DMS114 treated with DMSO at 0.1 percent for 48 hours (cell line): Measurements from ENCODE around the gene SYNE3.

Source experiments
- DNase-seq: peaks from one replicate; lab custom pipeline; 2025; ENCODE audit not compliant: unreplicated experiment; lab: John Stamatoyannopoulos, UW

Gene SYNE3

DNA sequence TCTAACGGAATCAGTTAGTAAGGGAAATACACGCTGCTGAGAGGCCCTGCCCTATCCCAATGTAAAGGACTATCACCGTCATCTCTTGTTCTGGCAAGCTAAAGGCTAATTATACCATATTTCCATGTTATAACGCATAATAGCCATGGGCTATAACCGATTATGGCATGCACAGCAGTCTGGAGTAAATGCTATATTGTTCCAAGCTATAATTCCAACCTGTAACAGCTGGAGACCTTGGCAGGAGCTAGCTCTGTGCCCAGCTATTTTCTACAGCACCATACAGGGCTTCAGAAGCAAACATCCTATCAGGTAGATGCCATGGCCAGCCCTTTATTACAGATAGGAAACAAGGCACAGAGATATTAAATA is 26.3 kb downstream of the SYNE3 start:
- no peak for DNase-seq

DNA sequence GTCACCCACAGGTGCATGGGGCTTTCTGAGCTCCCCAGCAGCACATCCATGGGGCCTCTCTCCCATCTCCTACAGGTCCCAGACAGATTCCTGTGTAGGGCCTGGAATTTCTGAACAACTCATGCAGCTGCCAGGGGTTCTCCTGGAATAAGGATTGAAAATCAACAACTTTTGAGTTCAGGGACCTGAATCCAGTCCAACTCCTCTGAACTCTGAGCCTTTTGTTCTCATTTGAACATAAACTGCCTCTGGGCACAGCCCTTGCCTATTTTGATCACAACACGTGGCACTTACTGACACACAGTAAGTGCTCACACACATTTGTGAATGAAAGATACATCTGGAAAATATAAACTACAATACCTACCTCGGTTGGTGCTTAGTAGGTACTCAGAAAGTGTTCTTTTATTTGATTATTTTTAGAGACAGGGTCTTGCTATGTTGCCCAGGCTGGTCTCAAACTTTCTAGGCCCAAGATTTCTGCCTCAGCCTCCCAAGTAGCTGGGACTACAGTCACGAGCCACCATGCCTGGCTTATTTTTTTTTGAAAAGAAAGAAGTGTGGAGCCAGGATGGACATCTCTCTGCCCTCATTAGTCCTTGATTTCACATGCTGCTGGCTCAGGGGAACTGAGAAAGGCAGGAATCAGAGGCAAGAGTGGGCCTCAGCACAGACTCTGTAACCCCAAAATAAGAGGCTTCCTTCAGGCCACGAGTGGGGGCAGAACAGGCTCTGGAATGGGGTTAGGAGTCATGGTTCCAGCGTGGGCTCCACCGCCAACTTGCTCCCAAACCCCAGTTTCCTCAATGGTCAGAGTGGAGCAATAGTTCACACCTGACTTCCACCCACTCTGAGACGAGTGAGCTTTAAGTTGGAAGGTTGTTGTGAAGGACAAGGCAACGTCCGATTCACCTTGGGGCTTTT is 27.0 kb downstream of the SYNE3 start:
- DNase-seq, result no peak

DNA sequence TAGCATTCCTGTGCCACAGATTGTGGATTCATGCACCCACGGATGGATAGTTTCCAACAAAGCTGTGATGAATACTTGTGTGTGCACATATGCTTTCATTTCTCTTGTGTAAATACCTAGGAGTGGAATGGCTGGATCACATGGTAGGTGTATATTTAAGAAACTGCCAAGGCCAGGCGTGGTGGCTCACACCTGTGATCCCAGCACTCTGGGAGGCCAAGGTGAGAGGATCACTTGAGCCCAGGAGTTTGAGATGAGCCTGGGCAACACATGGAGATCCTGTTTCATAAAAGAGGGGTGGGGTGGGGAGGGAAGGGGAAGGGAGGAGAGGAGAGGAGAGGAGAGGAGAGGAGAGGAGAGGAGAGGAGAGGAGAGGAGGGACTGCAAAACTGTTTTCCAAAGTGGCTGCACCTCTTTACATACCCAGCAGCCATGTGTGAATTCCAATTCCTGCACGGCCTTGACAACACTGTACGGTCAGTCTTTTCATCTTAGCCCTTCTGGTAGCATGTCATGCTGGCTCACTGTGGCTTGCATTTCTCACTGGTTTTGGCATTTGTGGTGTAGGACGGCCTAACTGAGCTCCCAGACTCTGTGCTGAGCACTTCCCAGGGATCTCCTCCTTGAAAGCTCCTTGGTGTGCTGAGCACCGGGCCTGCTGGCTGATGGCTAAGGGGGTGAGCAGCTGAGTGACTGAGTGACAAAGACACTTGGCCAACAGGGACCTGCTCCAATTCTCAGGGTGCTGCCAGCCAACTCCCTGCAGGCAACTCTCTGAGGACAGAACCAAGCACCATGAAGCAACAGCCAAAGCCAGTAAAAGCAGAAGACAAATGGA is 27.9 kb downstream of the SYNE3 start:
- DNase-seq, result no peak

DNA sequence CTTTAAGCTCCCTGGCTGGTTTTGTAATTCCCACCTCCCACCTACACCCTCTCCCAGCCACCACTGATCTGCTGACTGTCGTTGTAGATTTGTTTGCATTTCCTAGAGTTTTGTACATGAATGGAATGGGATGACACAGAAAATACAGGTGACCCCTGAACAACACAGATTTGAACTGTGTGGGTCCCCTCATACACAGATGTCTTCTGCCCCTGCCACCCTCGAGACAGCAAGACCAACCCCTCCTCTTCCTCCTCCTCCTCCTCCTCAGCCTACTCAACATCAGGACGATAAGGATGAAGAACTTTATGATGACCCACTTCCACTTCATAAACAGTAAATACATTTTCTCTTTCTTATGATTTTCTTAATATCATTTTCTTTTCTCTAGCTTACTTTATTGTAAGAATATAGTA is 28.8 kb downstream of the SYNE3 start:
- DNase-seq, result no peak

DNA sequence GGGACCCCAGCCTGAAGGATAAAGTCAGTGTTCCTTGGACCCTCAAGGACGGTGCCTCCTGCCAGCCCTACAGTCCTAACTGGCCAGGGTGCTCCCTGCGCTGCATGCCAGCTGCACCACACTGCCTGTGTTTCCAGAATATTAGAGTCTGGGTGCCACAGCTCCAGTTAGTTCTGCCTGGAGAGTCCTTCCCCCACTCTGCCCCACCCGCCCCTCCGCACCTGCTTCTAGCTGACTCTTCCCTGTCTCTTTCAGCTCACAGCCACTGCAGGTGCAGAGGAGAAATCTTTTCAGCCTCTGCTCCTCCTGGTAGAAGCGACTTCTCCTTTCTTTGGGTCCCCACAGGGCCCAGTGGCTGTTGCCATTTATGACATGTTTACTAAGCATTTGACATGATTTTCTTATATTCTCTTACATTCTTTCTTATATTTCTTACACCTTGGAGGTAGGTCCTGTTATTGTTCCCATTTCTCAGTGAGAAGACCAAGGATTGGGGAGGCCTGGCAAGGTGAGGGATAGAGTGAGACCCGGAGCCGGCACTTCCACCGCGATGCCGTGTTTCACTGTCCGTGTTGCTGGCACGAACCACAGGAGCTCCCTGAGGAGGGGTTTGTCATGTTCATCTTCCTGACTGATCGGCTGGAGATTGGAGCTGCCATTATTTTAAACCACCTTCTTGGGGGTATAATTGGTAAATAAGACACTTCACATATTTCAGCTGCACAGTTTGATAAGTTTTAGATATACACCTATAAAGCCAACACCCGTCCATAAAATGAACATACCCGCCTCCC is 29.4 kb downstream of the SYNE3 start:
- DNase-seq, result no peak

DNA sequence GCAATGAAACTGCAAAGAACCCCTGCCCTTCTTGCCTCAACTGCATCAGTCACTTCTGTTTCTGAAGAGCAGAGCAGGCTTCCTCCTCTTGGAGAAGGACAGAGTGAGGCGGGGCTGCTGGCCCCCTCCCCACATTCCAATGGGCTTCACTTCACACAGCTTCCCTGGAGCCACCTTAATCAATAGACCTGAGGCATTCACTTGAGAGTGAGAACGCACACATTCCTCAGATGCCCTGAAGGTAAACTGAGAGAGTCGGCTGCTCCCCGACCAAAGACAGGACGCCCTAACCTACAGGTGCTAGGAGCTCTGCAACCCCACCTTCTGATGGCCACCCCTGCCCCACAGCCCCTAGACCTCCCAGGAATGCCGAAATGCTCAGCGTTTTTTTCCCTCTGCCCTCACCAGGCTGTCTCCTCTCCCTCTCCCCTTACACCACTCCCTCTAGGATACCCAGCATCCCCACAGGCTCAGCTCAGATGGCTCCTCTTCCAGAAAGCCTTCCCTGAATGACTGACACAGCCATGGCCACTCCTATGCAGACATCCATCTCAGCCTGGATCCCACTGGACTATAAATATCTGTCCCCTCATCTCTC is 31.1 kb downstream of the SYNE3 start:
- no peak for DNase-seq

DNA sequence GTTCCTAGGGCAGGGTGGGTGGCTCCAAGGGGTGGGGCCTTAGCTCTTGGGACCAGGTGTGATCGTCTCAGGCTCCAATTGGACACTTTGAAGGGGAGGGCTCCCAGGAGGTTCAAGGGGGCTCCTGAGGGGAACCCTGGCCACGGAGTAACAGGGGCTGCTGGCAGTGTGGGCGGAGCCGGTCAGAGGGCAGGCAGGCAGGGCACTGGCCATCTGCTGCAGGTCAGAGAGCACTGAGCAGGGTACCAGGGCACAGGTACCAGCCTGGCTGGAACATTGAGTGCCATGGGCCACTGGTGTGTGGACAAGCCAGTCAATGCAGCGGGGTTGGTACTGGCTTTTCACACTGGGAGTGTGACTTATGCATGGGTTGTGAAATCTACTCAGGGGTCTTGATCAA is 32.2 kb downstream of the SYNE3 start:
- no peak for DNase-seq

DNA sequence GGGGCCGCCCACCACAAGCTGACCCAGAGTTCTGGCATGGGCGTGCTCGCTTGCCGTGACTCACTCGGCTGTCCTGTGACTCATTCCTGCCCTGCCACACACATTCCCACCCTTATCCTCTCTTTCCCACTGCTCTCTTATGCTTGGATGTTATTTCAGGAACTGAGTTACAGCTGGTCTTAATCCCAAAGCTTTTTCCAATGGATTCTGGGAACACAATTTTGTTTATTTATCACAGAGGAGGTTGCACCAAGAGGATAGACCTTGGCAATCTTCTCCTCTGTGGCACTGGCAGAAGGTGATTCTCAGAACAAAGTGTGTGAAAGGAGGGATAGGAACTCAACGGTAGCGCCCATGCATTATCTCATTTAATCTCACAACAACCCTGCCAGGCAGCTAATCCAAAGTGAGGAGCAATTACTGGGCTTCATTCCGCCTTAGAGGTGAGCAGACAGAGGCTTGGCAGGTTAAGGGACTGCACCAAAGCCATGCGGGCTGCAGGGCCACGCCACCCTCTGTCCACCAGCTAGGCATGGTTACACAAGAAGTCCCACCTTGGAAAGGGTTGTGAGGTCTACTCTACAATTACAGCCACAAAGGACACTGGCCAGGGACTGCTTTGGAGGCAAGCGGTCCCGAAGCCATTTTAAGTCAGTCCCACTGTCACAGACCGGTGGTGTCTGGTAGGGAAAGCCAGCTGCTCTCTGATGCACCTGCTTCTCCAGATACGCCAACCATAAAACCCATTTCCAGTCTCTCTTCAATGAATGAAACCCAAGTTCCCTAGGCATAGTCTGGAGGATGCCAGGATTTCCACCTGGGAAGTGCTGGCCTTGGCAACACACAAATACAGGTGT is 32.9 kb downstream of the SYNE3 start:
- no peak for DNase-seq

DNA sequence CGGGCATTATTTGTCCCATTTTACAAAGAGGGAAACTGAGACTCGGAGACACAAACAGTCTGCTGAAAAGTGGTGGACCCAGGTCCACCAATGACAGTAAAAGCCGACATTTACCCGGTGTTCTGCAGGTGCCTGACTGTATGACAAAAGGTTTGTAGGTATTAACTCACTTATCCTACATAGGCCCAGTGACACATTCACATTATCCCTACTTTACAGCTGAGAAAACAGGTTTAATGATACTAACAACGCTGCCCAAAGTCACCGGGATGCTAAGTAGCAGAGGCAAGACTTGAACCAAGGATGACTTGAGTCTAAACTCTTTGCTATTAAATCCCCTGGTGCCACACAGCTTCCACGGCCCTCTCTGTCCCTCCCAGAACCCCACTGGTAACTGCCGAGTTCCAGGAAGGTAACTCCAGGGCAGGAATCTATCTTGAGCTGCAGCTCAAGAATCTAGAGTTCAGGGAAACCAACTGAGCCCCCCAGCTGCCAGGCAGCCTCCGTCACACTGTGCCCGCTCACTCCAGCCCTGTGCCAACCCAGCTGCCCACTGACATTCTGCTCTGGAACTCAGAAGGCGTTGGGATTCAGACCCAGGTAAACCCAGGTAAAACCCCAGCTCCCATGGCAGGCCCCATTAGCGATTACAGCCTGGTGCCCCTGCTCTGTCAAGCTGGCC is 33.7 kb downstream of the SYNE3 start:
- DNase-seq, result no peak

DNA sequence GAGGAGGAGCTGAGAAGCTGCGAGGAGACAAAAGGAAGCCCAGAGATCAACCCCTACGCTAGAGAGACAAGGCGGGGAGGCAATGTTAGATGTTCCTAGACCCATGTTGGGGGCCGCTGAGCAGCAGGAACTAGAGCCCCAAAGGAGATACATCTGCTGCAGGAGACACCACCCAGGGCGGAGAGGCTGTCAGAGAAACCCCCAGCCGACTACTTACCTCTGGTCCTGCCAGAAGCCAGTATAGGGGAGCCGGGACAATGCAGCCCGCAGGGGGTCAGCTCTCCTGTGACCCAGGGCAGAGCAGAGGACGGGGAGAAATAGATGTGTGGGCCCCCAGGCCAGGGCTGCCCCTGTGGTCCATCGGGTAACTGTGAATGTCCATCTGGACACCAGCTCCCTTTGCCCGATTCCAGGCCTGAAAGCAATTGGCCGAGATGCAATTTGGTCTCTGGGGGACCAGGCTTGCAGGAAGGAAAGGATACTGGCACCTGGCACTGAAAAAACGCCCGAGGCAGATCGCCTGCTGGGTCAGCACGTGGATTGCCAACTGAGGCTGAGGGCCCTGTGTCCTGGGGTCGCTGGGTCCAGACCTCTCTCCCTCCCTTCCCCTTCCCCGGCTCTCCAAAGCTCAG is 34.9 kb downstream of the SYNE3 start:
- no peak for DNase-seq

DNA sequence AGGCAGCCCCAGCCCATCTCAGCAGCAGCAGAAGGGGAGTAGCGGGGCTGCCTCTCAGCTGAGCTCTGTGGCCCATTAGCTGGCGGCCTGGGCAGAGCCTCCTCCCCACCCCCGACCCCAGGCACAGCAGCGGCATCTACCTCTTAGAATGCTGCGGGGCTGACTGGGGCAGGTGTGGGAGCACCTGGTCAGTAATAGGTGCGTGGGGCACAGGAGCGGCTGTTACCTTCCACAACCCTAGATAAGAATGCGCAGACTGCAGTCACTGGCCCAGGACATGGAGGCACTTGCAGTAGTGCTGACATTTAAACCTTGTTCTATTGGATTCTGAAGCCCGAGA is 35.6 kb downstream of the SYNE3 start:
- no peak for DNase-seq

DNA sequence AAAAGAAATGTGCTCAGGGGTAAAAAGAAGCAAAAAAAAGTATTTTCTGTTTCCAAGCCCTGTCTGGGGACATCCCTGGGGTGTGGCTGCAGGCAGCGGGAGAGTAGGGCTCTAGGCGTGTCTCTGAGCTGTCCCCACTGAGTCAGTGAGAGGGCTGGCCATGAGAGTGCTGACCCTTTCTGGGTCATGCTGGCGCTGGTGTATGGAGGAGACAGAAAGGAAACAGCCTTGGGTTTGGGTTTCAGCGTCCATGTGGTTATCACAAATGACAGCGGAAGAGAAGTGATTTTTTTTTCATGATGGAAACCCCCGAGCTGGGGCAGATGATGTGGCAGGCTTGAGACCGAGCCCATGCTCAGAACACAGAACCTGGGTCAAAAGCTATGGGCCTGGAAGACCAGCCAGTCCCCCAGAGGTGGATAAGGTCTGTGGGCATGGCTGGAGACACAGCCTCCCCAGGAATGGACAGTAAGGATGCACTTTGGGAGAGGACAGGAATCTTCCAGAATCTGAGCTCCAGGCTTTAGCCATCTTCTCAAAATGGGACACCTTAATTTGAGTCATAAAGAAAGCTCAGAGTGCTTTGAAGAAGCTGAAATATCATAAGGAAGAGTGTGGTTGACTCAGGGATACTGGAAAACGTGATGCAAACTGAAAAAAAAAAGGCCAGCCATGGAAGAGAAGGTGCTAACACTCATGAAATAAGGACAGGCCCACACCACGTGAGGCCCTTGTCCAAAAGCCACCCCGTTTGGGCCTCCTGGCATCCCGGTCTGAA is 36.2 kb downstream of the SYNE3 start:
- no peak for DNase-seq

DNA sequence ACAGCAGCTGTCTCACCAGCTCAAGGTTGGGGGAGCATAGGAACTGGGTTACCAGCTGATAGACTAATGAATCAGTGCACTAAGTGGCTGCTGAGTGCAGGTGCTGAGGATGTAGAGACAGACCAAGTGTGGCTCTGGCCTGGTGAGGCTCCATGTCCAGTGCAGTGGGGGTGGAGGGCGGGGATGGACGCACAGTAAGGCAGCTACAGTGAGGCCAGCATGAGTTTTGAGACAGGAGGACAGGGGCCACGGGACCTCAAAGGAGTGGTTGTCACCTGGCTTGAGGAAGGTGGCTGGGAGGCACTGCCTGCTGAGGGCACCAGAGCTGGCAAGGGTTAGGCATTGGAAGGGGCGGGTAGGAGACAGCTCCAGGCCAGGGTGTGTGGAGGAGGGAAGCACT is 37.0 kb downstream of the SYNE3 start:
- no peak for DNase-seq

DNA sequence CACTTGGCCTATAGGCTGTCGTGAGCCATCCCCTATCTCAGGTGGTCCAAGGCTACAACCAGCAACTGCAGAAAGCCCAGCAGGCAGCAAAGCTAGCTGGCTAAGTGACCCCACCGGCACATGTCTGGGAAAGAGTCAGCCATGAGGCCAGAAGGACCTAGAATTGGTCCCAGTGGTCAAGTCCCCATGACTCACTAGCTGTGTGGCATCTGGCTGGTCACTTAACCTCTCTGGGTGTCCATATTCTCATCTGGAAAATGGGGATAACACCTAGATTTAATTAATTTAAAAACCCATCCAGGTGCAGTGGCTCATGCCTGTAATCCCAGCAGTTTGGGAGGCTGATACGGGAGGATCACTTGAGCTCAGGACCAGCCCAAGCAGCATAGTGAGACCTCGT is 37.6 kb downstream of the SYNE3 start:
- DNase-seq, result no peak

DNA sequence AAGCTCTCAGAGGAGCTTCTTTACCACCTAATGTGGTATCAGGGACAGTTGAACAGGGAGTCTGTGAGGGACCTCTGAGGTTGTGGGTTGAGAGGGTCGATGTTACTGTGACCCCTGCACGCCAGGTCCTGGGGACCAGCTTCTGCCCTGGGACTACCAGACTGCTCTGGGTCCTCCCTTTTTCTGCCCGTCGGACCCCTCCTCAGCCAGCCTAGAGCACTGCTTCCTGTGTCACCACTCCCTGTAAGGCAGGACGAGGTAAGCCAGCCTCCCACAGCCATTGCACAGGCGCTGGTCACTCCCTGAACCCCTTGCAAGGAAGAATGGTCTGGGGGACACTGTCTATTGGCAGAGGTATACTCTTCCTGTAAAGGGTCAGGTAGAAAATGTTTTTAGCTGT is 38.1 kb downstream of the SYNE3 start:
- no peak for DNase-seq

DNA sequence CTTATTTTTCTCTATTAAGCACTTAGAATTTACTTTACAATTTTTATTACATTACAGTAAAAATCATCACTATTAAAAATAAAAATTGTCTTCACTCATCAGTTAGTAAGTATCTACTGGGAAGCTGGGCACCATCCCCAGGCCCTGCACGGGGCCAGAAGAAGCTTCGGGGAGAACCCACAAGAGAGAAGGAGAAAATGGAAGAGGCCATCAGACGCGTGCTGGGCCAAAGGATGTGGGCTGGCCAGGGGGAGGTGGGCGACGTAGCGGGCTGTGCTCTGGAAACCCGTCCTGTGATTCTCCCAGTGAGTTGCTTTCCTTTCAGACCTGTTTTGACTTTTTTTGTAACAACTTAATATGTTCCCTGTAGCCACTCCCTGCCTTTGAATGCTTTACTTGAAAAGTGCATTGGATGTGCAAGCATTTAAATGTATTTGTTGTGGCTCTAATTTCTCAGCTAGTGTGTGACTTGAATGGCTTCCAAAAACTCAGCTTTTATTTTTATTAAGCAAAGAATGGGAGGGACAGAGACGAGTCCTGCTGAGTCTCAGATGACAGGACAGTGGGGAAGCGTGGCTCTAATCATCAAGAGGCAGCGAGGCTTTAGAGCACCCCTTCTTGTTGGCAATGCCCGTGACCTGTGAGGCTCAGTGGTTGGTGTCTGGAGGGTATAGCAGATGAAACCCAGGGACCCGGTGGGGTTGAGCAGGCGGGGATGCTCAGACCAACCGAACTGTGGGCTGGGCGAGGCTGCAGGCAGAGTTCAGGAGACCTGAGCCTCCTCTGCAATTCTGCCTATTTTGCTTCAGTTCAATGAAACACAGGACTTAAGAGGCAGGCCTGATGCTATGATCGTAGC is 38.8 kb downstream of the SYNE3 start:
- DNase-seq, result no peak

DNA sequence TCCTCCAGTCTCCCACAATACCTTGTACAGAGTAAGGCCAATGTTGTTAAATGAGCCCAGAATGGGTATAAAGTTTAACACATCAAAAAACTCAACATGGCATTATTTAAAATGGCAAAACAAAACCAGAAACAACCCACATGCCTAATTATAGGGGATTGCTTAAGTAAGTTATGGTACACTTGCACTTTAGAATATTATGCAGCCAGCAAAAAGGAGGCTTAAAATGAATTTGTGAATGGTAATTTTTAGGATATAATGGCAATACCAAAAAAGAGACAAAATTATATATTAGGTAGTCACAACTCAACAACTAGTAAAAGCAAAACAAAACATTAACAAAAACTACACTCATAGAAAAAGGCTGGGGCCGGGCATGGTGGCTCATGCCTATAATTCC is 39.7 kb downstream of the SYNE3 start:
- DNase-seq, result no peak
